Neural cell (in vitro differentiated cells): ENCODE results near the gene PPP1R13B.

Experiments
- EP300 ChIP-seq: fragments of 450-650 bp; conservative IDR thresholded peaks from 2 replicates; pipeline ENCODE4 v1.6.1; 2014; ENCODE audit warnings: antibody characterized with exemption, mild to moderate bottlenecking, moderate library complexity; ENCODE audit not compliant: poor library complexity, severe bottlenecking
- EZH2 ChIP-seq: fragments of 200-600, 300-800 bp; shearing (Covaris generic), sonication (generic); IDR thresholded peaks from 2 replicates; pipeline ENCODE4 v1.6.1; 2014; ENCODE audit warnings: antibody characterized with exemption, low read length, borderline replicate concordance, mild to moderate bottlenecking; ENCODE audit not compliant: insufficient read depth, poor library complexity, severe bottlenecking
- MXI1 ChIP-seq: fragments of 450-650 bp; conservative IDR thresholded peaks from 2 replicates; pipeline ENCODE4 v1.6.1; 2014; ENCODE audit warnings: antibody characterized with exemption, mild to moderate bottlenecking; ENCODE audit not compliant: poor library complexity, severe bottlenecking
- POLR2AphosphoS5 ChIP-seq: IDR thresholded peaks from 2 replicates; pipeline ENCODE4 v1.6.1; 2012
- REST ChIP-seq: IDR thresholded peaks from 2 replicates; pipeline ENCODE4 v1.6.1; 2012; ENCODE audit warnings: borderline replicate concordance
- SMC3 ChIP-seq: fragments of 450-650 bp; conservative IDR thresholded peaks from 2 replicates; pipeline ENCODE4 v1.6.1; 2014; ENCODE audit warnings: antibody characterized with exemption, mild to moderate bottlenecking, moderate library complexity; ENCODE audit not compliant: poor library complexity
- TAF1 ChIP-seq: IDR thresholded peaks from 2 replicates; pipeline ENCODE4 v1.6.1; 2012; ENCODE audit warnings: low read depth
- TF ChIP-seq, protein P1 (sequence below): fragments of 450-650 bp; IDR thresholded peaks from 2 replicates; pipeline ENCODE4 v1.5.1; 2014; ENCODE audit warnings: antibody characterized with exemption, mild to moderate bottlenecking, moderate library complexity; ENCODE audit not compliant: poor library complexity, severe bottlenecking

GRCh38 chr14:103699901-103700752 lies 147.2 kb downstream of the PPP1R13B start:
- TF ChIP-seq, protein P1, sequence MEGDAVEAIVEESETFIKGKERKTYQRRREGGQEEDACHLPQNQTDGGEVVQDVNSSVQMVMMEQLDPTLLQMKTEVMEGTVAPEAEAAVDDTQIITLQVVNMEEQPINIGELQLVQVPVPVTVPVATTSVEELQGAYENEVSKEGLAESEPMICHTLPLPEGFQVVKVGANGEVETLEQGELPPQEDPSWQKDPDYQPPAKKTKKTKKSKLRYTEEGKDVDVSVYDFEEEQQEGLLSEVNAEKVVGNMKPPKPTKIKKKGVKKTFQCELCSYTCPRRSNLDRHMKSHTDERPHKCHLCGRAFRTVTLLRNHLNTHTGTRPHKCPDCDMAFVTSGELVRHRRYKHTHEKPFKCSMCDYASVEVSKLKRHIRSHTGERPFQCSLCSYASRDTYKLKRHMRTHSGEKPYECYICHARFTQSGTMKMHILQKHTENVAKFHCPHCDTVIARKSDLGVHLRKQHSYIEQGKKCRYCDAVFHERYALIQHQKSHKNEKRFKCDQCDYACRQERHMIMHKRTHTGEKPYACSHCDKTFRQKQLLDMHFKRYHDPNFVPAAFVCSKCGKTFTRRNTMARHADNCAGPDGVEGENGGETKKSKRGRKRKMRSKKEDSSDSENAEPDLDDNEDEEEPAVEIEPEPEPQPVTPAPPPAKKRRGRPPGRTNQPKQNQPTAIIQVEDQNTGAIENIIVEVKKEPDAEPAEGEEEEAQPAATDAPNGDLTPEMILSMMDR: no peak
- TF ChIP-seq POLR2AphosphoS5 (no peak), EZH2 (no peak), MXI1 (no peak), EP300 (no peak), TAF1 (no peak), REST (no peak), SMC3 (no peak)
